HL-60/S4 treated with retinoic acid at 250 ng/mL for 4 days and 3 days (cell line): ENCODE data around the gene ZNF248.
"Not testable (repeated sequence)": the region's sequence is repeated elsewhere in the genome, so short reads cannot be mapped to it uniquely, and the experiment has no call there.

ENCODE experiments used
- in situ Hi-C: fragments of 300-500 bp; cut with MboI; formaldehyde crosslinking; loops from 2 replicates; pipeline ENCODE4 v1.7.0; 2022; ENCODE audit warnings: low sequenced_read_pairs

The ZNF248 gene

DNA sequence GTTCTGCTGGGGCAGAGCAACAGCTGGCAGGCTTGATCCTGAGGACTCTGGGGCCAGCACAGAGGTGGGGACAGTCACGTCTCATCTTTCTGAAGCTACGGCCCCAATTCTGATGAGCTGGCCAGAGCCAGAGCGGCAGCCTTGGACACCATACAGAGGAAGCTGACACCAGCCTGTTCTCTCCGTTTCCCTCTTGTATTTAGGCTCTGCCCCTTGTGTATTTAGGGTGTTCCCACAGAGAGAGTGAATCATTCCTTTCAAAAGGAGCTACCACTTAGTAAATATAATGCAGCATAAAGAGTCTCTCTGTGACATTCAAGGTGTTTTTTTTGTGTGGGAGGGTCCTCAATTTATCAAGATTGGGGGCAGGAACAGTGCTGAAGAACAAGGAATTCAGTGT lies 109.2 kb downstream of the ZNF248 start:
- in situ Hi-C loops, result no loop called here

- in situ Hi-C loops, result no loop called here
These were observed 110.3 kb downstream of the ZNF248 start for GRCh38 chr10:37747081-37747480.

DNA sequence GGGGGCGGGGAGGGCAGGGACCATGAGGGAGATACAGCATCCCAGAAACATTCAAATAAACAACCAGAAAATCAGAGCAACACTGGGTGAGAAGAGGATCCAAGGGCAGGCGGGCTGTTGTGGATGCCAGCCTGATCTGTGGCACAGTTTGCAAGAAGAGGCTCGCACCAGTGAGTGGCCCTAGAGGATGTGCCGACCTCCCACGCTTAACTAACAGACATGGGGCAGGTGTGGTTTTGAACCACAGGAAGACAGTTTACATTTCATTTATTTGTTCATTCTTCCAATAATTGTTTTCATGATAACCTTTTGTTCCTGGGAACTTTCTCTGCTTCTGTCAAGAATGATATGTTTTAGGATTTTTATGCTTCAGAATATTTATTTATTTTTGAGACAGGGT lies 115.6 kb downstream of the ZNF248 start:
- in situ Hi-C loops, result no loop called here

GRCh38 chr10:37739181-37739580 lies 118.2 kb downstream of the ZNF248 start:
- in situ Hi-C loops, result no loop called here

DNA sequence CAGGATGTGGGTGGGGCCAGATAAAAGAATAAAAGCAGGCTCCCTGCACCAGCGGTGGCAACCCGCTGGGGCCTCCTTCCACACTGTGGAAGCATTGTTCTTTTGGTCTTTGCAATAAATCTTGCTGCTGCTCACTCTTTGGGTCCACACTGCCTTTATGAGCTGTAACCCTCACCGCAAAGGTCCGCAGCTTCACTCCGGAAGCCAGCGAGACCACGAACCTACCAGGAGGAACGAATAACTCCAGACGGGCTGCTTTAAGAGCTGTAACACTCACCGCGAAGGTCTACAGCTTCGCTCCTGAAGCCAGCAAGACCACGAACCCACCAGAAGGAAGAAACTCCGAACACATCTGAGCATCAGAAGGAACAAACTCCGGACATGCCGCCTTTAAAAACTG lies 119.2 kb downstream of the ZNF248 start:
- in situ Hi-C loops, result not testable (repeated sequence)

- in situ Hi-C loops, result no loop called here
These were observed 120.1 kb downstream of the ZNF248 start for GRCh38 chr10:37737336-37737735.

DNA sequence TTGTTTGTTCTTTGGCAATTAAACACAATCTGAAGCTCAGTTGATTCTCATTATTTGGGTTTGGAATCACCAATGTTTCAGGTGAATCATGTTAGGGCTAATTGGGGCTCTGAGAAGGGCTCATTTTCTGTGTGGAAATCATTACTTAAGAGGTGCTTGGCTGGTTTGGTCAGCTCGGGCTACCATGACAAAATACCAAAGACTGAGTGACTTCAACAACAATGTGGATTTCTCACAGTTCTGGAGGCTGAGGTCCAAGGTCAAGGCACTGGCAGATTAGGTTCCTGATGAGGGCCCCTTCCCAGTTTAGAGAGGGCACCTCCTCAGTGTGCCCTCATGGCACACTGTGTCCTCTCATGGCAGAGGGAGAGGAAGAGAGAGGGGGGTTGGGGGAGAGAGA lies 121.3 kb downstream of the ZNF248 start:
- in situ Hi-C loops, result no loop called here

DNA sequence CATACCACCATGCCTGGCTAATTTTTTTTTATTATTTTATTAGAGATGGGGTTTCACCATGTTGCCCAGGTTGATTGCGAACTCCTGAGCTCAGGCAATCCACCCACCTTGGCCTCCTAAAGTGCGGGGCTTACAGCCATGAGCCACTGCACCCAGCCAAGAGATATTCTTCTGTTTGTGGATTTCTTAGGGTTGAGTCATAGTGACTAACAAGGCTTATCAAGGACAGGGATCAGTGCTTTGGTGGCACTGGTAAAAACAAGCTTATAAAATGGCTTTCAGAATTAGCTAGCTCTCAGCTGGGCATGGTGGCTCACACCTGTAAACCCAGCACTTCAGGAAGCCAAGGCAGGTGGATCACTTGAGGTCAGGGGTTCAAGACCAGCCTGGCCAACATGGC lies 122.4 kb downstream of the ZNF248 start:
- in situ Hi-C loops, result no loop called here
